Stimulated activated CD8-positive, alpha-beta memory T cell treated with anti-CD3 and anti-CD28 coated beads, Interleukin-12 subunit alpha, Interleukin-12 subunit beta, amount 100 ng/mL, for 24 hours (primary cell): ENCODE data around the gene PTPRR.

Experiments used
- DNase-seq: peaks from one replicate; pipeline ENCODE4 v3.0.0-alpha.2; 2020; ENCODE audit errors: extremely low read depth

PTPRR gene

DNA sequence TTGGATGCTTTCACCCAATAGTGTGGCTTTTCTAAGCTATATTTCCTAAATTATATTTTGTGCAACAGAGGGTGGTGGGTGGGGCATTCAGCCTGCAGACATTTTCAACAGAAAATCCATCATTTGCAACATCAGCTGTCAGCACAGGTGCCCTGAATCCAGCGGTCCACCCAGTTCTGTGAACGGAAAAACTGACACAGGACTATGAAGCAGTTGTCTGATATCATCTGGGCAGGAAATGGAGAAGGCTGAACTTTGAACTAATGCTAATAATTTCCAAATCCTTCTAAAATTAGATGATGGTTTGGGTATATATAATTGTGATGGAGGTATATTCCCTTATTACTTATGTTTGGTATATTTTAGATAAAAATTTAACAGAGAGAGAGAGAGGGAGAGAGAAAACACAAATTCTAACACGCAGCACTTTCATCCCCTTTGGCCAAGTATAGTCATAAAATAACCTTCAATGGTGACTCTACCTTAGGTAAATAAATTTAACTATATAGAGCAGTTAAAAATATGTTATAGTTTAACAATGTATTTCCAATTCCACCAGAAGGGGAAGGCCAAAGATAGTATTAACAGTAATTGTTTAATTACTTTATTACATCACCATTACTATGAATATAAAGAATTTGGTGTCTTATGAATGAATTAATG is 225.0 kb downstream of the PTPRR start:
- DNase-seq, result no peak

DNA sequence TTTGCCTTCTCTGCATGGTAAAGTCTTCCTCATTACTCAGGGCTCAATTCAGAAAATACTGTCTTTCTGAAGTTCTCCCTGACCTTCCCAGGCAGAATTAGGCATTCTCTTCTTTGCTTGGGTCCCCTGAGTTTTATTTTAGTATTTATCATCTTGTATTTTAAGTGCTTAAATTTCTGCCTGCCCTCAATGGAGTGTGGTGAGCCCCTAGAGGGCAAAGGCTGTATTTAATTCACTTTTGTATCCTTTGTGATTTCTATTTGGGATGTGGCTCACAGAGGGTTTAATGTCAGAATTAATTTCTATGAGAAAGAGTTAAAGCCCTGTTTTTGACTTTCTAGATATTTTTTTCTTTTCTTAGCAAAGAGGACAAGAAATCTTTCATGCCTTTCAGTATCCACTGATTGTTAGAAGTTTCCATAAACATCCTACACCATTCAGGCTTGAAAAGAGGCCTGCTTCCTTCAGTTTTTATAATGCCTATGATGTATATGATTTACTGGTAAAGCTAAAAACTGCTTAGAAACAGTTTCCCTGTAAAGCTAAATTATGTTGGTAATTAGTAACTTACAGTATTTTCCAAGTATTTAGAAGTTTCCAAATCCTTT is 227.8 kb downstream of the PTPRR start:
- DNase-seq, result no peak

DNA sequence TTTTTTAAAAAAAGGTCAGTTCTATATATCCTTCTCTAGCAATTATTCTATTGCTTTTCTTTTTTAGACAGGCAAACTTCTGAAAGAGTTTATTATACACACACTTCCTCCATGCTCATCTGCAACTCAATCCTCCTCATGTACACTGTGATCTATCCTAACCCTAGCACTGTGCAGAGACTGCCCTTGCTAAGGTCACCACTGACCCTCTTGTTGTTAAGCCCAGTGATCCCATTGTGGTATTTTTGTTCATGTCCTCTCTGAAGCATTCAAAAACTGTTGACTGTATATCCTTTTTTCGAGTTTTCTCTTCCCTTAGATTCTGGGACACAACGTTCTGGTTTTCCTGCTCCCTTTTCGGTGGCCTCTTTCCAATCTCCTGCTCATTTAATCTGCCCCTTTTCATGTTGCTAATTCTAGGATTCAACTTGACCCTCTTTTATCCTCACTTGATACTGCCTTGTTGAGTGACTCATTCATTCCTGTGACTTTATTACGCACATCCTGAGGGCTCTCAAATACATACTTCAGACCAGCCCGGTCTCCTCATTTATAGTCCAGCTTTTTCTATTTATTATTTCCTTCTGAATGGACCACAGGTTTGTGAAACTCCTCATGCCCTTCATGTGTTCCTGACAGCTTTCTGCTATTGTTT is 229.4 kb downstream of the PTPRR start:
- no peak for DNase-seq

DNA sequence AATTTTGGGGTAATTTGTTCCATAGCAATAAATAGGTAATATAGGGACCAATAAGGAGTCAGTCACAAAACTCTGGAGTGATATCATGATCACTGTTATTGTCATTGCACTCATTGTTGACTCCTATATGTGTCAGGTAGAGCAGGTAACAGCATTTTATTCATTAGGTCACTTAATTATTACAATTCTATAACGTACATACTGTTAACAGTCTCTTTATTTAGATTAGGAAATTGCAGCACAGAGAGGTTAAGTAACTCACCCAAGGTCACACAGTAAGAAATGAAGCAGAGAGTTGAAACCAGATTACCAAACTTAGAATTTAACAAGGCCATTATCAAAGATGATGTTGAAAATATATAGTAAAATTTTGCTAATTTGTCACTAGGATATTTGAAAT is 233.6 kb downstream of the PTPRR start:
- no peak for DNase-seq

DNA sequence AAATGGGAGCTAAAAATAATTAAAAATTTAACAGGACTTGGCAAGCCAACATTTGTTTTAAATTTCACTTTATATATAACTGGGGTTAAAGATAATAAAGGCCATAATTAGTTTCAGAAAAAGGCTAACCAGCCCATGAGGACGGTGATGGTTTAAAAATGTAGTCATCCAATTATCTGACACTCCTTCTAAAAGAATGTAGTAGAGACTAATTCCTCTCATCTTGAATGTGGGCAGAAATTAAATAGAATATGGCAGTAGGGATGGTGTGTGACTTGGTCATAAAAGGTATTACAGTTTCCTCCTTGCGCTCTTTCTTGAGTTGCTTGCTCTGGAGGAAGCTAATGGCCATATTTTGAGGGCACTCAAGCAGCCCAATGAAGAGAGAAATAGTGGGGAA is 234.2 kb downstream of the PTPRR start:
- no peak for DNase-seq

DNA sequence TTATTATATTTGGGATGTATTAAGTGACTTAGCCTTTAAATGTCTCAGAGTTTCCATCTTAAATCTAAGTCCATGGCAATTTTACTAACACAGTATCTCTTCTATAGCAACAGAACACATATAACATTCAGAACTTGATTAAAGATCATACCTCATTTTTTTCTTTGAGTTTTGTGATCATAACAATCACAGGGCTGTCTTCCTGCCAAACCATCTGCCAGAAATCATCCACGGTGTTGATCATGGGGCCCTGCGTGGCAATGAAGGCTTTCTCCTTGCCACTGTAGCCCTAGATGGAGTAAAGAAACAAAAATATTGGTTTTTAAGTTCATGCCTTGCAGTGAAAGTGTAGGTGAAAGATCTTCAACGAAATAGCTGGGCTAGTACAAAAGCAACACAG is 236.6 kb downstream of the PTPRR start:
- DNase-seq, result no peak

DNA sequence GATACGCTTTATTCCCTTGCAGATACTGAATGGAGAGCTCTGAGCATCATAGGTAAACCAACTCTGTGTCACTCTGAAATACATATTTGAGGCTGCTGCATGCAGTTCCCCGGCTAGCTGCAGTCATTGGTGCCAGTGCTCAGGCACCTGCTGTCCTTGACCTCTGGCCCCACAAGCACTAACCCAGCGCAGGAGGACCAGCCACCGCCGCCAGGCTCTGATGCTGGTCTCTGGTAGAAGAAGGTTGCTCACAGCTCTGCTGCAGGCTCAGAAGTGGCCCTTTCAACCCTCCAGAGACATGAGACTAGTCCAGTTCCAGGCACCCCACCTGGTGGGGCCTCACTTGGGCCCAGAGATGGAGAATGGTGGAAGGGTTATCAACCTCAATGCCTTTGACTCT is 248.8 kb downstream of the PTPRR start:
- no peak for DNase-seq

DNA sequence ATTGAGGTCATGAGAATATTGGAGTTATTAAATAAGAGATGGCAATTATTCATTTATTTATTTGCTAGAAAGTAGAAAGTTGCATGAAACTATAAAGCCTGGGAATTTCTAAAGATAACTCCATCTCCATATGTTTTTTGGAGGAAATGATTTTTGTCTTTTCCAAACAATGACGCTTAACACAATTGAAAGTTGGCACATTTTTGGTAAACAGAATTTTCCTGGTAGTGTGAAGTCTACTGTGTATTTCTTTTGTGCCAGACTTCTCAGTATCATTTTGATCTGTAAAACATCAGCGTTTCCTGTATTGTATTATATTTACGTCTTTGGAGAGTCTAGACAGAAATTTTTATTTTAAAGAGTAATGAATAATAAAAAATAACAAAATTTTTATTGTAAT is 249.6 kb downstream of the PTPRR start:
- DNase-seq, result no peak

DNA sequence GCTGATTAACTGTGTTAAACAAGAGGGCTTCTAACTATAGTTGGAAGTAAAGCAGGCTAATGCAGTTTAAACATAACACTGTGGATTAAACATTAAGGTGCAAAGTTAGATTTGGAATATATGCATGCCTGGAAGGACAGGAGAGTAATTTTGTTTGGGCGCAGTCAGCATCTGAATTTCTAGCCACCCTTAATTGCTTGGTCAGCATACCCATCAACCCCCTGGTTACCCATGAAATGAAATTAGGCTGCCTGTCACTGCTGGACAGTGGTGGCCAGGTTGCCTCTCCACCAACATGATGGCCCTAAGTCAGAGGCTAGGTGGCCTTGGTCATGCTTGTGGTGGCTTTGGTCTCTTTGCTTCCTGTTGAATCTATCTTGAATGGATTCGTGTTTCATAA is 253.3 kb downstream of the PTPRR start:
- DNase-seq, result no peak

DNA sequence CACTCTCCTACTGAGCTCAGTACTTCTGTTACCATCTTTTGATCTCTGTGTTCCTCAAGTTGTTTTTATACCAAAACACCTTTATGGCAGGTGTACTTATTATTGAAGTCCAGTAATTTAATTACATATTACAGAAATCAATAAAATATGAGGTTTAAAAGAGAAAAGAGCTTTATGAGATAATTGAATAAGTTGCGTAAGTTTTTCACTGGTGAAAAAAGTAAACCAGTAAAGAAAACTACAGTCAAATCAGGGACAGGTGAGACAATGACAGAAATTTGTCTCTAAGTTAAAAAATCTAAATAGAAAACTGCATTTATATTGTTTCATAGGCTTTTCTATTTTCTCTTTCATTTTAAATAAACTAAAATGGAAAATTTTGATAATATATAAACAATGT is 254.2 kb downstream of the PTPRR start:
- no peak for DNase-seq

DNA sequence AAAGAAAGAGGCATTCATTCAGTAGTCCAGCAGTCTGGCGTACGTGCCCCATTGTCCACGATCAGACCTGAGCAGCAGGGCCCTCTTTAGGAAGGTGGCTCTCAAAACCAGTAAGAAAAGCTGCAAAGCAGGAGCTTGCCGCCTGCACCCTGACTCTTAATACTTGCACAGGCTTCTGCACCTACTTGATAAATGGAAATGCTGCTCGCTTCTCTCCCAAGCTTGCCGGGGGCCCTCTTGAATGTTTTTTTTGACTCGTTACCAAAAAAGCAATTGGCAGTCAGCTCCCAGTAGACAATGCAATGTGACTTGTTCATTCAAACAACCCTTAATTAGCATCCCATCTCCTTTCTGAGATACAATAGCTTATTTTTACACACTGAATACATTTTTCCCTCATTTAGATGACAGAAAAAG is 256.1 kb downstream of the PTPRR start:
- DNase-seq, result no peak

DNA sequence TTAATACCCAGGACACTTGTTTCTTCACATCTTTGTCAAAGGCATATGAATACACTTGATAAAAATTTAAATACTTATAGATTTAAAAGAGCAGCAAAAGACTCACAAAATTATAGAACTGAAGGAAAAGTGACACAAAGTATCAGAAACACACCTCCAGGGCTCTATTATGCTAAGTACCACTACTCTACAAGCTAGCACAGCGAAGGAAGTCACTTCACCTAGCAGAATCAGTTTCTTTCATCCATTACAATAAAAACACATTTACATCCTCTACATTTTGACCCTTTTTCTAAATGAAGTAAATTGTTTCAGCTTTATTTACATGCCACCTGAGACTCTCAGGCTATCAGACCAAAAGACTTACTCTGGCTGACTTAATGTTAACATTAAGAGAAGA is 256.7 kb downstream of the PTPRR start:
- DNase-seq, result no peak

DNA sequence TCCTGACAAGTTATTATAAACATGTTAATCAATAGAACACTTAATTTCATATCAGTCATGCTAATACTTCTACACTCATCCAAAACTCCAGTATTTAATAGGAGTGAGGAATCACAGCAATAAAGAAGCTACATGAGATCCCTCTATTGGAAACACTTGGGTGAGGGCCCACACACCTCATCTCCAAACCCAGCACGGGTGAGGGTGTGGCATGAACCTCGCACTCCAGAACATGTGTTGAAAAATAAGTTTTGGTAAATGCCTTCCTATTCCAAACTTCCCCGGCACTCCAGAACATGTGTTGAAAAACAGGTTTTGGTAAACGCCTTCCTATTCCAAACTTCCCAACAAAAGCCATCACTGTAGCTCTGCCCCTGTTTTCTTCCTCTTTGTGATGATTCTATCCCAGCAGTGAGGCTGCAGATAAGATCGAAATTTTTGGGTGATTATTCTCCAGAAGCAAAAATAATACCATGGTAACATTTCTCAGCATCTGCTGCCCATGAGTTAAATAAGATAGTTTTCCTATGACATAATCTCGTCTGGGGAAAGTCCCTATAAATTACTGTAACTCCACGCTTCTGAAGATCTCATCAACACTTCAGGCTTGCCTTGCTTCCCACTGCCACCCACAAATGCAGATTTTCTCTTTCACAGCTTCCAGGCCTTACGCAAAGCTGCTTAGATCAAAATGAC is 258.9 kb downstream of the PTPRR start:
- no peak for DNase-seq

DNA sequence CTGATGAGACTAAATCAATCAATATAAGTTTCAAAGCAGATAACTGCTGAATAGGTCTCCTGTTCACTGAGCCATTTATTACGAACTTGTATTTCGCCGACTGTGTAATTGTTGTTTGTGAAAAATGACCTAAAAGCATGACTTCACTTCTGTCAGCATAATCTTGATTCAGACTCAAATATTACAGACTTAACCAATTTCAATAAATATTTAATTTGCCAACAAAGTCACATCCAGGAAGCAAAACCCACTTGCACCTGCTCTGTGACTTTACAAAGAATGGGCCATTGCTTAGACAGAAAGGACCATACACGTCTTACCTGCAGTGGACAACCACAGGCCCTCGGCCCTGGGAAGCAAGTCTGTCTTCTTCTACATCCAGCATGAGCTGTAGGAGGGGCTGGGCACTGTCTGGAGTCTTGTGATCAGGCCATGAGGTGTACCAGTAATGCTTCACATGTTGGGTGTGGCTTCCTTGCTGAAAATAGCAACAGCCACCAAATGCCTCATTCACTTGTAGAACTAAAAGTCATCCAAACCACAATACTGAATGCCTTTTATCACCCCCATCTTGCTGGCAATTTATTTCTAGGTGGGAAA is 259.8 kb downstream of the PTPRR start:
- no peak for DNase-seq

DNA sequence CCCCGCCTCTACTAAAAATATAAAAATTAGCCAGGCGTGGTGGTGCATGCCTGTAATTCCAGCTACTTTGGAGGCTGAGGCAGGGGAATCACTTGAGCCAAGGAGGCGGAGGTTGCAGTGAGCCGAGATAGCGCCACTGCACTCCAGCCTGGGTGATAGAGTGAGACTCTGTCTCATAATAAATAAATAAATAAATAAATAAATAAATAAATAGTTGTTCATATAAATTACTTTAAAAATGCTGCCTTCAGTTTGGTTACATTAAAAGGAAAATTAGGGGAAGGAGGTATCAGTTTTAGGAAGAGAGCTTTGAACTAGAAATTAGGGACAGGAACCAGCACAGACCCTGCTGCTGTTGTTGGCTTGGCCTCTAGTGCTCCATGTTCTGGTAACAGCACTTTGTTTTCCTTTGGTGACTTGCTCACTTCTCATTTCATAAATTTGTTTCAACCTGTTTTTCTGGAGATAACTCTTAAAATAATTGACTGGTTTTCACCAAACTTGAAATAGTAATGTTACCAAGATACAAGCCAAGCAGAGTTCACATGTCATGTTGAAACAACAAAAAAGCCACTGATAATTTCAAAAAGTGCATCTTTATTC is 260.4 kb downstream of the PTPRR start:
- no peak for DNase-seq

DNA sequence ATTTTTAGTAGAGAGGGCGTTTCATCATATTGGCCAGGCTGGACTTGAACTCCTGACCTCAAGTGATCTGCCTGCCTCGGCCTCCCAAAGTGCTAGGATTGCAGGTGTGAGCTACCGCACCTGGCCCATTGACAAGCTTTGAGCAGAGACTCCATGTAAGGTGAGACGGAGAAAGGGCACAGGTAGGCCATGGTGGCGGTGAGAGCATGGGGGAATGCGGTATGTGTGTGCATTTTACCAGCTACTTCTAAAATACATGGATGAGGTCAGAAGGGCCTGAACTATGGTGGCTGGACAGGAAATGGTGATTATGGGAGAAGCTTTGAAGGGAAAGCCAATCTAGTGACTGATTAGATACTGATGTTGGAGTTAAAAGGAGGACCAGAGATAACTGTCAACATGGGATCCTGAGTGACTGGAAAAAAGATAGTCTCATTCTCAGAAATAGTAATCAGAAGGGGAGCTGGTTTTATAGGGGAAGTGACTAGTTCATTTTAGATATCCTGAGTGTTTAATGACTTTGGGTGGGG is 261.4 kb downstream of the PTPRR start:
- no peak for DNase-seq

DNA sequence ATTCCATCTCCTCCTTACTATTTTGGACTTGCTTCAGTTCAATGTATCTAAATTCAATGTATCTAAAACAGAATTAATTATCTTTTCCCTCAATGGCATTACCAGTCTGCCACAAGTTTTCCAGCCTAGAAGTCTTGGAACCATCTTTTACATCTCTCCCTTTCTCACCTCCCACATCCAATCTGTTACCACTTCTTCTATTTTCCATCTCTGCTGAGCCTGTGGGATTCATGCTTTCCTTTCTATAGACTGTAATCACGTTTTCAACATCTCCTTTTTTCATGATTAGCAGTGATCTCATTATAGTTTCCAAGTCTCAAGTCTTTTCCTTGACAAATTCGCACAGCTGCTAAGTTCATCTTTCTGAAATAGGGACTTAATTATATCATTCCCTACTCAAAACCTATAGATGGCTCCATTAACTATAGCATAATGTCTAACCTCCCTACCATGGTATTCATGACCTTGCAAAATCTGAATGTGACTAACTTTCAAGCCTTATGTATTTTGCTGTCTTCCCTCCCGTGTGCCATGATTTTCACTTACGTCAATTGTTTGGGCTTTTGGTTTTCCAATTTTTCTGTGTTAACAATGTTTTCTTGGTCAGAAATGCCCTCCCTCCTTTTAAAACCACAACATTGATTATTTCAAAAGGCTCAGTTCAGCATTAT is 262.8 kb downstream of the PTPRR start:
- no peak for DNase-seq

DNA sequence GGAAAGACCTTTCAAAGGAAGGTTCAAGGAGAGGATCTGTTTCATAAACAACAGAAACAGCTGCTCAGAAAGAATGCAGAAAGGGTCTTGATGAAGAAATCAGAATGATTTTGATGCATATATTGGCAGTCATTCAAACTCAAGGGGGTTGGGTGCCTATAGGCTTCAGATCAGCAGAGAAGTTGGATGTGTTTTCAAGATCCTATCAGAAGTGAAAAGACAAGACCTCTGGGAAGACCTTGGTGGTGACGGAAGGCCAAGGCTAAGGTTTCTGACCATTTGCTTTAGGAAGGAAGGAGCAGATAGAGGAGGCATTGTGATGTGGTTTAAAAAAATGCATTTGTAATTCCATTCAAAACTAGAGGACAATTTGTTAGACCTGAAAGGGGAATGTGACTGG is 268.1 kb downstream of the PTPRR start:
- no peak for DNase-seq

DNA sequence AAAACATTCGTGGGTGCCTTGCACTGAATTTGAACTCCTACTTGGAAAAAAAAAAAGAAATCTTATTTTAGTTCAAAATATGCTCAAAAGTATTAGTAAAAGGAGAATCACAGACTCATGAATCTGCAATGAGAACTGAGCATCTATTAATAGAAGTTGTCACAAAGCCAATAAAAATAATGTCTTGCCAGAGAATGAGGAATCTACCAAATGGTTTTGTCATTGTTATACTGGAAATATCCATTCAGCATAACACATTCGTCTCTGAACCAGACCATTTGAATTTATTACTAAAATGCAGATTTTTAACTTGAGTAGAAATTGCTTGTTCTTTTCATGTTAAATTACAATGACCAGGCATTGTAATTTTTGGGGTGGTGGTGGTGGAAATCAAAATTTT is 271.7 kb downstream of the PTPRR start:
- DNase-seq, result no peak

DNA sequence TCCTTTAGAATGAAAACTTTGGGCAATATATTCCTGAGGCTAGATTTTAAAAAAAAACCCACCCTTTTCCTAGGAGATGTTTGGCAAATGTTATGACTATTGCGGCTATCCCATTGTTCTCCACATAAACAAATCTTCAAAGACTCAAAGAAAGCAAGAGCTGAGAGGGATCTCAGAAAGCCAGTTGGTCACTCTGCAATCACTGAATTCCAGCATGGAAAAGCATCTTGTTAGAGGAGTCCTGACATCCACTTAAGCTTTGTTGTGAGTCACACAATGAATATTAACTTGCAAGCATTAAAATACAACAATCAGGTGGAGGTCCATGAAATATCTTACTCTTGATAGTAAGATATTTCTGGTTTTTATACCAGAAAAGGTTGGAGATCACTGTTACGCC is 272.3 kb downstream of the PTPRR start:
- no peak for DNase-seq

DNA sequence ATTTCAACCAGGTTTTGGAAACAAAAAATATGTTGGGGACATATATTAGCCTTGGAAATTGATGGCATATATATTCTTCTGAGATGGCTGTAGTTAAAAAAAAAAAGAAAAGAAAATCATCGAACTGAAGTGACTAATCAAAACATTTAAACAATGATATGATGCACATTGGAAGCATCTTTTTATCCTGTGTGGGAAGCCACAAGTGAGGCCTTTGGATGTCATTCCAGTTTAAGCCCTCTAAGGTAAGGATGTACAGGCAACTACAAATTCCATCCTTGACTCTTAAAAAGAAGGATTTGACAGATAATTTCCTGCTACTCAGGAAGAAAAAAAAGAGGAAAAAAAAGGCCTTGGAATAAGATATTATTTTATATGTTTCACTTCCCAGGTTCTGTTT is 273.7 kb downstream of the PTPRR start:
- DNase-seq, result no peak
